SK-N-SH (cell line): Measurements from ENCODE around the gene RNF133. TPM values are rescaled to one million over a fixed set of nuclear protein-coding genes. Genes with fewer than 3 reads are reported as not detected.

Experiments
- CTCF ChIA-PET: fragments of 300-600, 350-600 bp; formaldehyde crosslinking; extraction: SDS; loops from one replicate; lab custom pipeline; 2021; lab: Yijun Ruan, JAX
- POLR2A ChIA-PET: fragments of 350-600 bp; sonication (Branson Sonifier 250); formaldehyde crosslinking; extraction: SDS; loops from one replicate; lab custom pipeline; 2020; ENCODE audit warnings: antibody characterized with exemption, inconsistent platforms; lab: Yijun Ruan, JAX
- DNase-seq: peaks from one replicate; pipeline ENCODE4 v3.0.0; 2012
- H2AFZ ChIP-seq: fragments of 200-600 bp; sonication (generic); 2 replicates; pipeline ENCODE4 v1.8.1; 2016; ENCODE audit warnings: antibody characterized with exemption, mild to moderate bottlenecking, low read depth
- H3F3A ChIP-seq: fragments of 200-600 bp; sonication (generic); replicated peaks from 2 replicates; pipeline ENCODE3; 2016; ENCODE audit warnings: antibody characterized with exemption, mild to moderate bottlenecking; ENCODE audit not compliant: insufficient read depth
- H3K27ac ChIP-seq, 2 experiments: fragments of 200-500 bp in 1 of 2; fragments of 200-600 bp in 1 of 2; sonication (Bioruptor generic) in 1 of 2; sonication (generic), shearing (Covaris generic) in 1 of 2; 2 replicates each; pipeline versions ENCODE4 v1.5.1 to v1.6.1; 2014 to 2016; ENCODE audit warnings: low read depth in 2 of 2, inconsistent platforms in 1 of 2, low read length in 1 of 2, mild to moderate bottlenecking in 1 of 2, mixed read lengths in 1 of 2
- H3K27me3 ChIP-seq: fragments of 200-600 bp; sonication (generic), shearing (Covaris generic); 2 replicates; pipeline ENCODE4 v1.6.1; 2016; ENCODE audit warnings: mixed run types; ENCODE audit not compliant: insufficient read depth
- H3K36me3 ChIP-seq, 2 experiments: fragments of 200-500 bp in 1 of 2; fragments of 200-600 bp in 1 of 2; sonication (Bioruptor generic) in 1 of 2; sonication (generic) in 1 of 2; replicated peaks in 1 of 2; 2 replicates each; pipeline versions ENCODE3 to v1.5.1; 2014 to 2016; ENCODE audit warnings: low read length in 1 of 2, mild to moderate bottlenecking in 1 of 2; ENCODE audit not compliant: insufficient read depth in 2 of 2, control insufficient read depth in 1 of 2
- H3K4me1 ChIP-seq, 2 experiments: fragments of 200-500 bp in 1 of 2; fragments of 200-600 bp in 1 of 2; sonication (Bioruptor generic) in 1 of 2; sonication (generic), shearing (Covaris generic) in 1 of 2; 2 replicates each; pipeline versions ENCODE4 v1.5.1 to v1.6.1; 2014 to 2016; ENCODE audit warnings: low read depth in 1 of 2, low read length in 1 of 2, mixed run types in 1 of 2; ENCODE audit not compliant: insufficient read depth in 2 of 2, control insufficient read depth in 1 of 2
- H3K4me2 ChIP-seq: fragments of 200-600 bp; sonication (generic), shearing (Covaris generic); 2 replicates; pipeline ENCODE4 v1.6.1; 2017; ENCODE audit warnings: mixed run types
- H3K4me3 ChIP-seq, 2 experiments: fragments of 200-500 bp in 1 of 2; fragments of 200-600 bp in 1 of 2; sonication (Bioruptor generic) in 1 of 2; sonication (generic), shearing (Covaris generic) in 1 of 2; 2 replicates each; pipeline versions ENCODE4 v1.5.1 to v1.8.1; 2014 to 2016; ENCODE audit warnings: low read depth in 2 of 2, inconsistent platforms in 1 of 2, low read length in 1 of 2, mild to moderate bottlenecking in 1 of 2, mixed read lengths in 1 of 2, moderate library complexity in 1 of 2
- H3K79me2 ChIP-seq: fragments of 200-600 bp; sonication (generic); 2 replicates; pipeline ENCODE4 v1.8.1; 2017; ENCODE audit warnings: mild to moderate bottlenecking; ENCODE audit not compliant: insufficient read depth
- H3K9ac ChIP-seq: fragments of 200-600 bp; sonication (generic); 2 replicates; pipeline ENCODE4 v1.6.1; 2017; ENCODE audit warnings: mixed run types
- H3K9me2 ChIP-seq: fragments of 200-600 bp; sonication (generic); 2 replicates; pipeline ENCODE4 v1.6.1; 2017; ENCODE audit warnings: mixed run types
- H3K9me3 ChIP-seq: fragments of 200-600 bp; sonication (generic); 2 replicates; pipeline ENCODE4 v1.6.1; 2017; ENCODE audit warnings: mixed run types, mild to moderate bottlenecking, moderate library complexity
- H4K20me1 ChIP-seq: fragments of 200-600 bp; sonication (generic); 2 replicates; pipeline ENCODE4 v1.6.1; 2017; ENCODE audit warnings: mild to moderate bottlenecking, mixed run types; ENCODE audit not compliant: insufficient read depth
- CHD2 ChIP-seq: fragments of 150-350 bp; IDR thresholded peaks from 2 replicates; pipeline ENCODE4 v1.6.1; 2018; ENCODE audit warnings: low read length; ENCODE audit not compliant: partially characterized antibody
- ELF1 ChIP-seq: IDR thresholded peaks from 2 replicates; pipeline ENCODE4 v1.4.0; 2012
- EP300 ChIP-seq, 2 experiments: IDR thresholded peaks; 2 replicates each; pipeline versions ENCODE4 v1.4.0 to v1.6.1; 2012; ENCODE audit warnings: borderline replicate concordance in 1 of 2, low read depth in 1 of 2, low read length in 1 of 2
- FOSL2 ChIP-seq: IDR thresholded peaks from 2 replicates; pipeline ENCODE4 v1.4.0; 2012; ENCODE audit warnings: low read depth, mild to moderate bottlenecking, moderate library complexity, borderline replicate concordance
- GATA2 ChIP-seq: sonication (generic); formaldehyde crosslinking; IDR thresholded peaks from 2 replicates; pipeline ENCODE4 v1.5.0; 2020; ENCODE audit warnings: mild to moderate bottlenecking, missing genetic modification reagents
- IRF3 ChIP-seq: fragments of 150-350 bp; IDR thresholded peaks from 2 replicates; pipeline ENCODE4 v1.6.1; 2016; ENCODE audit warnings: mild to moderate bottlenecking, low read depth, low read length
- JUND ChIP-seq: IDR thresholded peaks from 2 replicates; pipeline ENCODE4 v1.4.0; 2012
- MEF2A ChIP-seq: IDR thresholded peaks from 2 replicates; pipeline ENCODE4 v1.4.0; 2012; ENCODE audit warnings: low read depth, borderline replicate concordance
- PBX3 ChIP-seq: IDR thresholded peaks from 2 replicates; pipeline ENCODE4; 2012
- RXRA ChIP-seq: IDR thresholded peaks from 2 replicates; pipeline ENCODE4 v1.4.0; 2012; ENCODE audit warnings: low read depth, mild to moderate bottlenecking, borderline replicate concordance
- SIN3A ChIP-seq: IDR thresholded peaks from 2 replicates; pipeline ENCODE4 v1.6.1; 2012; ENCODE audit warnings: low read depth, mild to moderate bottlenecking, low read length, moderate library complexity, borderline replicate concordance
- TCF12 ChIP-seq: IDR thresholded peaks from 2 replicates; pipeline ENCODE4 v1.4.0; 2012
- TEAD4 ChIP-seq: IDR thresholded peaks from 2 replicates; pipeline ENCODE4 v1.4.0; 2012; ENCODE audit warnings: mild to moderate bottlenecking, borderline replicate concordance; ENCODE audit not compliant: insufficient read depth
- USF1 ChIP-seq: IDR thresholded peaks from 2 replicates; pipeline ENCODE4 v1.4.0; 2012; ENCODE audit warnings: low read depth, borderline replicate concordance
- YY1 ChIP-seq: IDR thresholded peaks from 2 replicates; pipeline ENCODE4 v1.4.0; 2012; ENCODE audit warnings: low read depth, mild to moderate bottlenecking
- ZBTB33 ChIP-seq: IDR thresholded peaks from 2 replicates; pipeline ENCODE4 v1.4.0; 2012; ENCODE audit warnings: low read depth, borderline replicate concordance
- WGBS: methylation state at CpG from one replicate; pipeline ENCODE4 v1.1.6; 2017; ENCODE audit warnings: low lambda C conversion rate; 5-methylcytosine and 5-hydroxymethylcytosine counted together
- polyA plus RNA-seq, 3 experiments: library from polyadenylated mRNA; depleted of rRNA; stranded (reverse); fragments of >200 nt; gene quantifications; 2 replicates each; pipeline ENCODE4 v1.2.3, GENCODE V29; 2012

Gene RNF133
- polyA plus RNA-seq, 1 of the 3 experiments (the other 2 are of a cell fraction): 0.03 TPM

GRCh38 chr7:122715183-122715582 lies 16.3 kb upstream of the RNF133 start:
- 0% methylated on average over 3 of the region's 3 CpGs for WGBS
- H3K79me2 ChIP-seq: no peaks in the 10 kb centered on the region
- no peaks in the 10 kb centered on the region for H3K9me2 ChIP-seq
- ChIA-PET POLR2A (no interaction called here), CTCF (interaction anchor here (1.1 kb wide), 1 partner anchor 13 kb away, joined by 3 read pairs; no protein-coding TSS in a partner anchor)
- no peaks in the 10 kb centered on the region for H3K9me3 ChIP-seq
- H3K9ac ChIP-seq: no peak overlapping the region
- TF ChIP-seq PBX3: no peak
- TF ChIP-seq FOSL2: no peak
- TF ChIP-seq USF1: no peak
- TF ChIP-seq GATA2 (CRISPR knock-in tag): no peak
- no peak for TF ChIP-seq CHD2
- no peak for TF ChIP-seq TEAD4
- TF ChIP-seq EP300 (IDR thresholded peaks at IDR 0.05; ENCODE audit: borderline replicate concordance in 1 of 2, low read depth in 1 of 2, low read length in 1 of 2): no peak
- TF ChIP-seq JUND: no peak
- no peak for TF ChIP-seq TCF12
- no peak for TF ChIP-seq ZBTB33
- no peak for TF ChIP-seq ELF1
- TF ChIP-seq YY1: no peak
- TF ChIP-seq MEF2A: no peak
- TF ChIP-seq RXRA: no peak
- TF ChIP-seq SIN3A: no peak
- H3K27ac ChIP-seq: no peak overlapping the region
- no peaks in the 10 kb centered on the region for H3K4me1 ChIP-seq
- DNase-seq: no peak
- no peaks in the 10 kb centered on the region for H3K36me3 ChIP-seq
- 0 out of 4 replicates have a peak overlapping the region, but pooled peaks of 1 of the 2 experiments have one; percentile 8 for H3K4me3 ChIP-seq
- peak overlapping the region; percentile 24; the same call in 1 of the 2 replicates for H3K4me2 ChIP-seq
- no peaks in the 10 kb centered on the region for H3F3A ChIP-seq
- no peak overlapping the region for H2AFZ ChIP-seq
- H4K20me1 ChIP-seq: no peaks in the 10 kb centered on the region
- peaks cover 5% of the 10 kb centered on the region; the same call in 1 of the 2 replicates for H3K27me3 ChIP-seq

GRCh38 chr7:122710916-122711315 lies 12.0 kb upstream of the RNF133 start:
- Histone ChIP-seq H3K27ac (no peak overlapping the region), H3K9me3 (no peaks in the 10 kb centered on the region), H4K20me1 (no peaks in the 10 kb centered on the region), H3K79me2 (no peaks in the 10 kb centered on the region), H3K4me2 (no peak overlapping the region), H3K27me3 (peaks cover 5% of the 10 kb centered on the region; the same call in 1 of the 2 replicates), H3K4me3 (no peak overlapping the region), H3K4me1 (no peaks in the 10 kb centered on the region), H3K9ac (no peak overlapping the region), H3F3A (no peaks in the 10 kb centered on the region), H3K9me2 (no peaks in the 10 kb centered on the region), H3K36me3 (no peaks in the 10 kb centered on the region), H2AFZ (no peak overlapping the region)
- TF ChIP-seq IRF3: no peak
- DNase-seq: no peak
- CTCF ChIA-PET: interaction anchor here (0.6 kb wide), 1 partner anchor 11 kb away, joined by 3 read pairs; no protein-coding TSS in a partner anchor
- POLR2A ChIA-PET: no interaction called here
- 0% methylated on average over 1 of the region's 1 CpG for WGBS
